Motor neuron (in vitro differentiated cells): Measurements from ENCODE around the gene GP9. TPM values are rescaled to one million over a fixed set of nuclear protein-coding genes. Genes with fewer than 3 reads are reported as not detected.

Experiments used
- ATAC-seq, 8 experiments: fragments of 200-7000 bp; cut with Tn5 transposase; replicated peaks in 6 of 8; 2 replicates each; pipeline ENCODE4 v1.8.0; 2021; ENCODE audit warnings: mild to moderate bottlenecking in 8 of 8, moderate library complexity in 8 of 8
- H3K27ac ChIP-seq, 2 donors: fragments of 250-450 bp; sonication (Bioruptor Pico); 2 replicates each; pipeline ENCODE4 v1.9.0; 2021; ENCODE audit warnings: antibody characterized with exemption in 2 of 2, mild to moderate bottlenecking in 2 of 2, moderate library complexity in 1 of 2
- H3K4me1 ChIP-seq, 2 donors: fragments of 250-450 bp; sonication (Bioruptor Pico); replicated peaks in 1 of 2; 2 replicates each; pipeline ENCODE4 v1.6.1; 2021; ENCODE audit warnings: antibody characterized with exemption in 2 of 2, mild to moderate bottlenecking in 2 of 2, moderate library complexity in 1 of 2
- H3K4me3 ChIP-seq, 5 donors: fragments of 250-450 bp; sonication (Bioruptor Pico); 2 replicates each; pipeline ENCODE4 v1.9.0; 2021; ENCODE audit warnings: antibody characterized with exemption in 5 of 5, mild to moderate bottlenecking in 5 of 5, moderate library complexity in 4 of 5
- WGBS, 10 experiments: fragments of 450-650 bp; shearing (Covaris generic); methylation state at CpG; one replicate each; pipeline ENCODE4 v1.0.0; 2022; 5-methylcytosine and 5-hydroxymethylcytosine counted together
- in situ Hi-C, 9 experiments: fragments of 400-800 bp; cut with MboI; loops; one replicate each; pipeline ENCODE4 v1.15.0; 2021; ENCODE audit warnings: low sequenced_read_pairs in 9 of 9, low pct_unique_long_range_greater_than_20kb in 2 of 9; ENCODE audit not compliant: unreplicated experiment in 9 of 9
- total RNA-seq, 8 experiments: library from RNA; unstranded; fragments of 300-600 nt; gene quantifications; 2 replicates each; pipeline versions ENCODE4 v1.2.3 to v1.2.4, GENCODE V29; 2022

Gene GP9
- total RNA-seq, 8 experiments from 2014 or later, result not detected

DNA sequence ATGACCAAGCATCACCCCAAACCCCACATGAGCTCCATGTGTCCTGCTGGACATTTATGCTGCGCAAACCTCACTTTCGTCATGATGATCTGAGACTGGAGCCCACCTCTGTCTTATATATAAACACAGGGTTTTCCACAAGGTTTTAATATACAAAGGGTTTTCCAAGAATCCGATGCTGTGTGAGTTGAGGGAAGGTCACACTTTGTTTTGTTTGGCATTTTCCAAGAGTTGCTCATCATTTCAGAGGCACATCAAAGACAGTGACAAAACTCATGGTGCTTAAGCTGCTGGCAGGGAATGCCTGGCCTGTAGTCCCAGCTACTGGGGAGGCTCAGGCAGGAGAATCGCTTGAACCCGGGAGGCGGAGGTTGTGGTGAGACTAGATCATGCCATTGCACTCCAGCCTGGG, 39.4 kb upstream of the GP9 start:
- in situ Hi-C loops, result no loop called here
- Histone ChIP-seq H3K4me3 (no peak overlapping the region), H3K4me1 (peaks cover under 1 to 3% of the 10 kb centered on the region in 2 donors), H3K27ac (no peak overlapping the region)
- WGBS, 10 experiments, result 20 to 100% (median 90%) methylated on average over 1 to 4 of the region's 6 CpGs; no CpG with 5 or more reads in 3 of the 10 experiments
- no peak for ATAC-seq

DNA sequence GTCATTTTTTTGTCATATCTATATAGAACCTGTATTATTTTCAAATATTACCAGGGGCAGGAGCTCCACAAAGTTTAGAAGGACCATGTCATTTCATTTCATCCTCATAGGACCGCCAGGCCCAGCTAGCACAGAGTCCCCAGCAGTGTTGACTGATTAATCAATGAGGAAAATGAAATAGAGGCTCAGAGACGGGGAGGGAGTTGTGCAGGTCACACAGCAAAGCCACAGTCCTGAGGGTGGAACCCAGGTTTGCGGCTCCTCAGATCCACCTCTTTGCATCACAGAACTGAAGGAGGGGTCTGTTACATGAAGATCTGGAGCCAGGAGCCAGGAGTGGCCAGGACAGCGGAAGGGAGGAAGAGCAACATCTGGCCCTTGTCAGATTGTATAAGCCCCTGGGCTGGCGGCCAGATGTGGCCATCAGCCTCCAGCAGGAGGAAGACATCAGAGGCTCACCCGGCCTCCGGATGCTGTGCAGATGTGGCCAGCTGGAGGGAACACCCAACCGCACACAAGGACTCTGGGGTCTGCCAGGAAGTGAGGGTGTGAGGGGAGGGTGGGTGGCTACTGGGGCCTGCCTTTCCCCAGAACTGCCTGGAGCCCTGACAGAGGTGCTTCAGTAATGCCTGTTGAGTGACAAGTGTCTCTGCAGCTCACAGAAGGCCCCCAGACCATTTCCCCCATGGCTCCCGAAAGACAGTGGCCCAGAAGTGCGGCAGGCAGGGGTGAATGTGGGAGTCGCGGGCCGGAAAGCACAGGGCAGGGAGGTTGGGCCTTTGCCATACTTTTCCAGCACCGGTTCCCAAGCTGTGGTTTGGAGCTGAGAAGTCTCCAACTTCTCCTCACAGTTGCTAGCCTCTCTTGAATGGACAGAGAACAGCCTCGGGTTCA, 38.2 kb upstream of the GP9 start:
- 13 to 64% (median 15%) methylated on average over 3 to 8 of the region's 15 CpGs; no CpG with 5 or more reads in 6 of the 10 experiments for WGBS, 10 experiments
- in situ Hi-C loops, result no loop called here
- no peak overlapping the region for H3K27ac ChIP-seq
- H3K4me1 ChIP-seq, result peaks cover 7 to 9% of the 10 kb centered on the region in 2 donors
- no peak overlapping the region for H3K4me3 ChIP-seq
- ATAC-seq, result peak in 2 of 8 experiments; percentile 9 to 41

DNA sequence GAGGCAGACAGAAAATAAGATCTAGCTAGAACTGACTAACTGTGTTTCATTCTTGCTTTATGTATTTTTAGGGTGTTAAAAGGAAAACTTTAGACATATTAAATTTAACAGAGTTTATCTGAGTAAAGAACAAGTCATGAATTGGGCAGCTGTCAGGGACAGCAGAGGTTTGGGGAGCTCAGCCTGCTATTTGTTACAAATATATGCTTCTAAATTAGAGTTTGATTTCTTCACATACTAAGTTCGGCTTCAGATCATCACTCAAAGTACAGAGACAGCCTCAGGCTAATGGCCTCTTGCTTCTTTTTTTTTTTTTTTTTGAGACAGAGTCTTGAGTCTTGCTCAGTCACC, 37.6 kb upstream of the GP9 start:
- H3K4me3 ChIP-seq, result no peak overlapping the region
- 30 to 100% (median 67%) methylated on average over 1 of the region's 1 CpG; no CpG with 5 or more reads in 3 of the 10 experiments for WGBS, 10 experiments
- in situ Hi-C loops, result no loop called here
- no peak overlapping the region for H3K27ac ChIP-seq
- peaks cover 7 to 9% of the 10 kb centered on the region in 2 donors for H3K4me1 ChIP-seq
- ATAC-seq, result no peak

DNA sequence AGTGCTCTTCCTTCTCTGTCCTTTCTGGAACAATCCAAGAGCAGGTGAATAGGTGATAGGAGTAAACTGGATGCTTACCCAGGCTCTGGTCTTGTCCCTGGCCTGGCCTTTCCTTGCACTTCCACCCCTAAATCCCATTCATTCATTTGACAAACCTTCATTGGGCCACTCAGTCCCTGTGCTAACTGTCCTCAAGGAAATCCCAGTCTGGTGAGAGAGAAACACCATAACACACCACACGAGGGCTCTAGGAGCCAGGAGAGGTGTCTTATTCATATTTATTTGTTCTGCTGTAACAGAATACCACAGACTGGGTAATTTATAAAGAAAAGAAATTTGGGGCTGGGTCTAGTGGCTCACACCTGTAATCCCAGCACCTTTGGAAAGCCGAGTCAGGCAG, 36.7 kb upstream of the GP9 start:
- H3K4me1 ChIP-seq, result peaks cover 7 to 9% of the 10 kb centered on the region in 2 donors
- ATAC-seq, result no peak
- in situ Hi-C loops, result no loop called here
- H3K4me3 ChIP-seq, result no peak overlapping the region
- WGBS, 10 experiments, result 33 to 100% (median 55%) methylated on average over 1 to 2 of the region's 2 CpGs; no CpG with 5 or more reads in 6 of the 10 experiments
- no peak overlapping the region for H3K27ac ChIP-seq

DNA sequence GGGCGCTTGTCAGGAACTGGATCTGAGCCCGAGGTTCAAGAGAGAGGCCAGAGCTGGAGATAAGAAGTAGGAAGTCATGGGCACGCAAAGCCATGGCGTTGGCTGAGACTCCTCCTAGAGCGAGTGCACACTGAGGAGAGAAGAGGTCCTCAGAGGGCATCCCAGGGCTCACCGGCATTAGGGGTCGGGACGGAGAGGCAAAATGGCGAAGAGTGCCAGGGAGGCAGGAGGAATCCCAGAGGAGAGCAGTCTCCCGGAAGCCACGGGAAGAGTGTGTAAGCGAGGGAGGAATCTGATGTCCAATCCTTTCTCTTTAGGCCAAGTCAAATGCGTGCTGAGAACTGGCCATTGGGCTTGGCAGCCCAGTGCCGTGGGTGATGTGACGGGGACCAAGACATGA, 35.5 kb upstream of the GP9 start:
- no peak for ATAC-seq
- WGBS, 10 experiments, result 15 to 96% (median 67%) methylated on average over 3 to 10 of the region's 15 CpGs; no CpG with 5 or more reads in 2 of the 10 experiments
- Histone ChIP-seq H3K4me3 (no peak overlapping the region), H3K4me1 (peaks cover 7 to 9% of the 10 kb centered on the region in 2 donors), H3K27ac (no peak overlapping the region)
- in situ Hi-C loops, result no loop called here

DNA sequence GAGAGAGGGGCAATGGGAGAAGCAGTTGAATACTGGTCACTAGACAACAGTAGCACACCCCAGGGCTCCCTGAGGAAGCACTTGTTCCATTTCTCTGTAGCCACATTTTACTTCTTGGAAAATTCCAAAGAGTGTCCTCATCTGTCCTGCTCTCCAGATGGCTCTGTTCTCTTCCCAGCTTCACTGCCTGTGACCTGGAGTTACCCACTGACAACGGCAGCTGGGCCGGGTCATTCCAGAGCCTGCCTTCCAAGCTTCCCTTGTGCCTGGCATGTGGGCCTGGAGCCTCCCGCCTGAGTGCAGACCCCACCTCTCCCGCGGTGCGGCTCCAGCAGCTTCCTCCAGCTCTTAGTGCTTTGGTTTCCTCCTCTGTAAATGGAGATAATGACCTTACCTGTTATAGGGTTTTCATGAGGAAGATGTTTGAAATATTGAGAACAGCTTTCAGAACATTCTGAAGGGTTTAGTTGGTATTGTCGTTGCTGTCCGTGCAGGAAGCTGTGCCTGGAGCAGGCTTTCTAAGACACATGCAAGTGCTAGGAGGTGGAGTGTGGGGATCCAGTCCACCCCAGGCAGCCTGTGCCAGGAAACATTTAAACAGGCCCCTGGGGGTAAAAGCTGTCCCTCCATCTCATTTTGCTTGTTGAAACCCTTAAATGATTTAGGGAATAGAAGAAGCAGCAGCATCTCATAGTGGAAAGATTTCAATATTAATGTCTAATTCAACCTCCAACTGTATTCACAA, 34.7 kb upstream of the GP9 start:
- Histone ChIP-seq H3K4me3 (no peak overlapping the region), H3K27ac (no peak overlapping the region), H3K4me1 (peaks cover 7 to 9% of the 10 kb centered on the region in 2 donors)
- in situ Hi-C loops, result no loop called here
- WGBS, 10 experiments, result 0 to 93% (median 73%) methylated on average over 1 to 8 of the region's 8 CpGs; no CpG with 5 or more reads in 3 of the 10 experiments
- peak in 1 of 8 experiments; percentile 2 for ATAC-seq

DNA sequence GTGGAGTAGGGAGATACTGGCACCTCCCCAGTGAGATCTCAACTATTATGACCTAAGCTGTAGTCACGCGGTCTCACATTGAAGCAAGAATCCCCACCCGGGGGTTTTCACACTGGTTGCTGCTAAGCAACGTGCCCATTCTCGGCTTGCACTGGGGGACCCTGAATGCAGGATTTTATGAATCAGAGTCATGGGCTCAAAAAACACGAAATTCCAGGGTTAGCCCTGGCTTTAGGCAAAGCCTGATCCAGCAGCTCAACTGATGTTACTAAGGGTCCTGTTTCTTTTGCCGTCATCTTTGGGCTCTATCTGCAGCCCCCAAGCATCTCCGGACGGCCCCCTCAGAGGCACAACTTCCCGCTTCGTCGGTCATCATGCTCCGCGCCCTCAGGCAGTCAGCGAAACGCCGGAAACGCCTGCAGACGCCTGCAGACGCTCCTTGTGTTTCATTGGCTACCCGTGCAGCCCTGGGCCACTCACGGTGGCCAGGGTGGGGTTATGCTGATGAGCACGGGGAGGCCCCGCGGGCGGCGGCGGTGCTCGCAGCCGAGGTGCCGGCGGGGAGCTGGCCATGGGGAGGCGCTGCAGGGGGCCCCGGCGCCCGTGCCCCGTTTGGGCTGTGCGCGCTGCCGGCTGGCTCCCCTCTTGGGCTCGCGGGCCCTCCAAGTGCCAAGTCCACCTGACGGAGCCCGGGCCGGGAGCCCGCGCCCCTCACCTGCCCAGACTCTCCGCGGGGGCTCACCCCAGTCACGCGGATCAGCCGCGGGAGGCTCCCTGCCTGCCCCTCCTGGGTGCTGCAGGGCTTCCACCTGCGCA, 33.6 kb upstream of the GP9 start:
- peak; percentile 88 to 99 (median 98) for ATAC-seq
- Histone ChIP-seq H3K4me1 (peaks cover 7 to 9% of the 10 kb centered on the region in 2 donors), H3K27ac (peak overlapping the region in 1 of 2 donors; percentile 26), H3K4me3 (peak overlapping the region; percentile 21 to 43 (median 34))
- in situ Hi-C loops, result no loop called here
- 0 to 100% (median 33%) methylated on average over 1 to 11 of the region's 54 CpGs; no CpG with 5 or more reads in 3 of the 10 experiments for WGBS, 10 experiments

DNA sequence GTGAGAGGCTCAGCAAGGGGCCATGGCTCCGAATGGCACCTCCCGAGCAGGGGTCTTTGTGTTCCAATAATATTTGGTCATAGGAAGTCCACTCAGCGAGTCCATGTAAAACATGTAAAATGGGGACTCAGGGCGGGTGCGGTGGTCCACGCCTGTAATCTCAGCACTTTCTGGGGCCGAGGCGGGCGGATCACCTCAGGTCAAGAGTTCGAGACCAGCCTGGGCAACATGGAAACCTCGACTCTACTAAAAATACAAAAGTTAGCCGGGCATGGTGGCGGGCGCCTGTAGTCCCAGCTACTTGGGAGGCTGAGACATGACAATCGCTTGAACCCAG, 33.1 kb upstream of the GP9 start:
- 90 to 100% (median 94%) methylated on average over 1 to 13 of the region's 15 CpGs; no CpG with 5 or more reads in 2 of the 10 experiments for WGBS, 10 experiments
- in situ Hi-C loops, result no loop called here
- ATAC-seq, result no peak
- H3K27ac ChIP-seq, result no peak overlapping the region
- peak overlapping the region; percentile 21 to 43 (median 34) for H3K4me3 ChIP-seq
- peaks cover 7 to 9% of the 10 kb centered on the region in 2 donors for H3K4me1 ChIP-seq

DNA sequence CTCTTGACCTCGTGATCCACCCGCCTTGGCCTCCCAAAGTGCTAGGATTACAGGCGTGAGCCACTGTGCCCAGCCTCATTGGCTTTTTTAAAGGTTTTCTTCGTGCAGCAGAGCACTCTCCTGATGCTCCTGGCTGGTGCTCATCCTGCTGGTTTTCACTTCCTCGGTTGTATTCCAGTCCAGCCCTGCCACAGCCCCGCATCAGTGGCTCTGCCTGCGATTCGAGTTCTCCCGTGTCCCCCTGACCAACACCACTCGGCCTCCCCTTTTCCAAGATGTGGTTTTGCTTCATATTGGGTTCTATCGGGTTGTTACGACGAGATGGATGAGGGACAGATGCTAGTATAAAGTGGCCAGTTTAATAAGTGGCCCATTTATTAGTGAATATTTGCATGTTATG, 31.7 kb upstream of the GP9 start:
- Histone ChIP-seq H3K27ac (no peak overlapping the region), H3K4me1 (peaks cover 7 to 9% of the 10 kb centered on the region in 2 donors), H3K4me3 (no peak overlapping the region)
- 33 to 100% (median 85%) methylated on average over 1 to 12 of the region's 13 CpGs; no CpG with 5 or more reads in 2 of the 10 experiments for WGBS, 10 experiments
- no peak for ATAC-seq
- in situ Hi-C loops, result no loop called here

DNA sequence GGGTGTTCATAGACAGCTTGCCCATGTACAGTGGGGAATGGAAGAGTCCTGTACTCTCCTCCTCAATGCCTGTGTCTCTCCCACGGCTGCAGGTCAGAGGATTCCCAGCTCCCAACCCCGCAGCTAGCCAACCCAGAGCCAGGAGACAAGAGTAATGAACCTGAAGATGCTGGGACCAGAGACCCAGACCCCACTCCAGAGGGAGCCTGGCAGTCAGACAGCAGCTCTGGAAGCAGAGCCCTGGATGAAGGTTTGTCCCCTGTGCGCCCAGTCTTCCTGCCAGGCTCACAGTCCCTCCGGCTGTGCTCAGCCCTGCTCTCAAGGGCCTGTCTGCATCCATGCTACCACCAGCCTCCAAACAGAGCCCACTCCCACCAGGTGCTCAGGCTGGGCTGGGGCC, 30.0 kb upstream of the GP9 start:
- Histone ChIP-seq H3K4me1 (peaks cover 7 to 9% of the 10 kb centered on the region in 2 donors), H3K4me3 (no peak overlapping the region), H3K27ac (no peak overlapping the region)
- no peak for ATAC-seq
- in situ Hi-C loops, result no loop called here
- WGBS, 10 experiments, result 60 to 80% (median 77%) methylated on average over 1 to 4 of the region's 4 CpGs; no CpG with 5 or more reads in 7 of the 10 experiments

DNA sequence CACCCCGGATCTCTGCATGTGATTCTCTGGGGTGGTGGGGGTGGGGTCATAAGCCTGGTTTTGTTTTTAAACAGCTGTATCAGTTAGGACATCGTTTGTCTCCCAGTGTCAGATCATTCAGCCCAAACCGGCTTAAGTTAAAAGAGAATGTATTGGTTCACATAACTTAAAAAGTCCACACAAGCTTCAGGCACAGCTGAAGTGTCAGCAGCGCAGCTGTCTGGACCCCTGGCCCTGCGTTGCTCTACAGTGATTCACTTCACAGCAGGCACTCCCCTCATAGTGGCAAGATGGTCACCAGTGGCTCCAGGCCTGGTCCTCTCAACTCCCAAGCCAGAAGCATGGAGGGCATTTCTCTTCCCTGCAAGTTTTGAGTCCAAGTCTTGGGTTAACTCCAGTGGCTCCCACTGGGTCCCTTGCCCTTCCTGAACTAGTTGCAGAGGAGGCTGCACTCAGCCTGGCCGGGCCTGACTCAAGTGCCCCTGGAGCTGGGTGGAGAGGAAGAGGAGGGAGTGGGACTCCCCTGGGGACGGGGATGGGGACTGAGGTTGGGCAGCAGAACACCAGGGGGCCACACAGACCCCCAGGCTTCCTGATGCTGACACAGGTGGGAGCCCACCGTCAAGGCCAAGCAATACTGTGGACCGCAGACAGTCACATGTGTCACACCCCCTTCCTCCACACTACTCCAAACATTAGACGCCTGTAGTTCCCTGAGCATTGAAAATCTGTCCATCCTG, 28.9 kb upstream of the GP9 start:
- in situ Hi-C loops, result no loop called here
- ATAC-seq, result no peak
- WGBS, 10 experiments, result 20 to 90% (median 57%) methylated on average over 2 to 4 of the region's 10 CpGs; no CpG with 5 or more reads in 4 of the 10 experiments
- Histone ChIP-seq H3K4me1 (peaks cover 1% of the 10 kb centered on the region in 2 donors), H3K27ac (no peak overlapping the region), H3K4me3 (no peak overlapping the region)

DNA sequence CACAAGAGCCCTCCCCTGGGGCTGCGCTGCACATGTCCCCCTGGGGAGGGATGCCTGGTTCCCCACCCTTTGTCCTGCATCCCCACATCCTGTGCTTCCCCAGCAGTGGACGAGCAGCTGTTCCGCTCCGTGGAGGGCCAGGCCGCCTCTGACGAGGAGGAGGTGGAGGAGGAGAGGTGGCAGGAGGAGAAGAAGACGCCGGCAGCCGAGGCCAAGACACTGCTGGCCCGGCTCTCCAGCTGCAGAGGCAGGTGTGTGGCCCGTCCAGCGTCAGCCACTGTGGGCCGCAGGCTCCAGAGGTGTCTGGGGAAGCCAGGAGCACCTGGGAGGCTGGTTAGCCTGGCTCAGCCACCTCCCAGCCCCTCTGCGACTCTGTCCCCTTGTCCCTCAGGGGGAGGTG, 27.9 kb upstream of the GP9 start:
- Histone ChIP-seq H3K4me1 (no peaks in the 10 kb centered on the region), H3K4me3 (no peak overlapping the region), H3K27ac (no peak overlapping the region)
- in situ Hi-C loops, result no loop called here
- 77 to 100% (median 100%) methylated on average over 1 to 7 of the region's 14 CpGs; no CpG with 5 or more reads in 7 of the 10 experiments for WGBS, 10 experiments
- ATAC-seq, result no peak
